Esophagus (tissue), 2 donors: Measurements from ENCODE around the gene CSRP1. TPM values are rescaled to one million over a fixed set of nuclear protein-coding genes. Genes with fewer than 3 reads are reported as not detected.

Experiments
- H3K27ac ChIP-seq, 2 donors: one replicate each; pipeline ENCODE4 v1.5.1; 2013; ENCODE audit warnings: low read depth in 2 of 2, mild to moderate bottlenecking in 2 of 2, inconsistent platforms in 1 of 2, low read length in 1 of 2, moderate library complexity in 1 of 2
- H3K27me3 ChIP-seq, 2 donors: one replicate each; pipeline ENCODE4 v1.6.1; 2013; ENCODE audit warnings: low read length in 2 of 2, control low read depth in 1 of 2, mild to moderate bottlenecking in 1 of 2; ENCODE audit not compliant: insufficient read depth in 2 of 2, control insufficient read depth in 1 of 2
- H3K36me3 ChIP-seq, 2 donors: one replicate each; pipeline ENCODE4 v1.6.1; 2013; ENCODE audit warnings: low read length in 1 of 2; ENCODE audit not compliant: control insufficient read depth in 2 of 2, insufficient read depth in 2 of 2
- H3K4me1 ChIP-seq, 2 donors: one replicate each; pipeline ENCODE4 v1.6.1; 2013; ENCODE audit warnings: low read length in 1 of 2; ENCODE audit not compliant: control insufficient read depth in 2 of 2, insufficient read depth in 2 of 2
- H3K4me3 ChIP-seq, 2 donors: one replicate each; pipeline ENCODE4 v1.5.1; 2013; ENCODE audit warnings: low read length in 2 of 2, mild to moderate bottlenecking in 2 of 2, low read depth in 1 of 2, moderate library complexity in 1 of 2
- H3K9me3 ChIP-seq, 2 donors: one replicate each; pipeline ENCODE4 v1.6.1; 2013; ENCODE audit warnings: mild to moderate bottlenecking in 2 of 2, low read depth in 1 of 2, low read length in 1 of 2, moderate library complexity in 1 of 2; ENCODE audit not compliant: control insufficient read depth in 2 of 2, insufficient read depth in 1 of 2
- WGBS, 2 donors: extraction: QIAGEN DNeasy Blood & Tissue Kit; methylation state at CpG; one replicate each; pipeline ENCODE4 v1.1.7; 2013; 5-methylcytosine and 5-hydroxymethylcytosine counted together
- polyA plus RNA-seq, 2 donors: library from polyadenylated mRNA; stranded (reverse); fragments of 200-250 nt; gene quantifications; one replicate each; pipeline ENCODE4 v1.2.3, GENCODE V29; 2013
- donor health status: healthy with polysubstance abuse.
- donor health status: Bipolar disorder and iron deficiency.

The CSRP1 gene
- polyA plus RNA-seq, 2 donors, result 174 to 333 TPM

GRCh38 chr1:201514466-201514865 is 7.5 kb upstream of the CSRP1 start:
- no peaks in the 10 kb centered on the region for H3K36me3 ChIP-seq
- H3K4me1 ChIP-seq, result peaks cover 0 to 3% of the 10 kb centered on the region in 2 donors
- H3K4me3 ChIP-seq, result no peak overlapping the region
- H3K27me3 ChIP-seq, result no peaks in the 10 kb centered on the region
- WGBS, 2 donors, result 96 to 97% methylated on average over 2 of the region's 2 CpGs
- no peak overlapping the region for H3K27ac ChIP-seq
- H3K9me3 ChIP-seq, result no peaks in the 10 kb centered on the region

GRCh38 chr1:201513498-201514243 is 6.7 kb upstream of the CSRP1 start:
- Histone ChIP-seq H3K4me1 (peaks cover 0 to 3% of the 10 kb centered on the region in 2 donors), H3K27ac (no peak overlapping the region)
- WGBS, 2 donors, result 89 to 92% methylated on average over 6 of the region's 6 CpGs

DNA sequence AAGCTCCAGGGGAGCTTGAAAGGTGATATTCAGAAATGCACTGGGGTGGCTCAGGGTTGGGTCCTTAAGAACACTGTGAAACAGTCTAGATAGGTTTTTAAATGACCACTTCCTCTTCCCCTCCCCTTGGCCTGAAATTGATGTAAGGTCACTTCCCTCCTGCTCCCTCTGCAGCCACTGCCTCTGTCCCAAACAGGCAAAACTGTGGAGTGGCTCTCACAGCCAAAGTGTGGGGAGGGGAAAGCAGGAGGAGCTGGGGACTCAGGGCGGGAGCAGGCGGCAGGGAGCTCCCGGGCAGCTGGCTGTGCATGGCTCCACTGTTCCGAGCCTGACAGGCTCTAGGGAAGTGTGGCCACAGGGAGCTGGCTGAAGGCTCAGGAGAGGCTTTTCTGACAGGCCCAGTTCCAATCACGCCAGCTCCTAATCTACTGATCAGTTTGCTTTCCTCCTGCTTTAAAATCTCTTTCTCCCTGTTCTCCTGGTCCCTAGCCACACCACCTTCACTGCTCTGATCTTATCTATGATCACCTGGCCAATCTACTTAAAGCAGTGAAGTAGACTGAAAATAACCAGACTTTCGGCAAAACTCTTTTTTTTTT is 5.1 kb upstream of the CSRP1 start:
- WGBS, 2 donors, result 37 to 48% methylated on average over 6 of the region's 6 CpGs
- no peaks in the 10 kb centered on the region for H3K9me3 ChIP-seq
- no peak overlapping the region for H3K4me3 ChIP-seq
- H3K27ac ChIP-seq, result peak overlapping the region; percentile 65 to 74
- no peaks in the 10 kb centered on the region for H3K27me3 ChIP-seq
- no peaks in the 10 kb centered on the region for H3K36me3 ChIP-seq
- H3K4me1 ChIP-seq, result peaks cover 5 to 6% of the 10 kb centered on the region in 2 donors

More at GRCh38 chr1:201513498-201514243, 6.7 kb upstream of the CSRP1 start:
- no peaks in the 10 kb centered on the region for H3K27me3 ChIP-seq
- no peaks in the 10 kb centered on the region for H3K9me3 ChIP-seq
- H3K4me3 ChIP-seq, result no peak overlapping the region
- H3K36me3 ChIP-seq, result no peaks in the 10 kb centered on the region

- no peak overlapping the region for H3K4me3 ChIP-seq
- H3K4me1 ChIP-seq, result peaks cover 5 to 6% of the 10 kb centered on the region in 2 donors
- 77% methylated on average over 6 of the region's 6 CpGs for WGBS, 2 donors
- no peaks in the 10 kb centered on the region for H3K27me3 ChIP-seq
- H3K27ac ChIP-seq, result peak overlapping the region in 1 of 2 donors; percentile 65
- no peaks in the 10 kb centered on the region for H3K9me3 ChIP-seq
- H3K36me3 ChIP-seq, result no peaks in the 10 kb centered on the region
Observed at GRCh38 chr1:201511396-201511940, 4.5 kb upstream of the CSRP1 start.

- Histone ChIP-seq H3K27ac (no peak overlapping the region), H3K4me1 (peaks cover 5 to 7% of the 10 kb centered on the region in 2 donors)
Observed at GRCh38 chr1:201510734-201511133, 3.8 kb upstream of the CSRP1 start.

DNA sequence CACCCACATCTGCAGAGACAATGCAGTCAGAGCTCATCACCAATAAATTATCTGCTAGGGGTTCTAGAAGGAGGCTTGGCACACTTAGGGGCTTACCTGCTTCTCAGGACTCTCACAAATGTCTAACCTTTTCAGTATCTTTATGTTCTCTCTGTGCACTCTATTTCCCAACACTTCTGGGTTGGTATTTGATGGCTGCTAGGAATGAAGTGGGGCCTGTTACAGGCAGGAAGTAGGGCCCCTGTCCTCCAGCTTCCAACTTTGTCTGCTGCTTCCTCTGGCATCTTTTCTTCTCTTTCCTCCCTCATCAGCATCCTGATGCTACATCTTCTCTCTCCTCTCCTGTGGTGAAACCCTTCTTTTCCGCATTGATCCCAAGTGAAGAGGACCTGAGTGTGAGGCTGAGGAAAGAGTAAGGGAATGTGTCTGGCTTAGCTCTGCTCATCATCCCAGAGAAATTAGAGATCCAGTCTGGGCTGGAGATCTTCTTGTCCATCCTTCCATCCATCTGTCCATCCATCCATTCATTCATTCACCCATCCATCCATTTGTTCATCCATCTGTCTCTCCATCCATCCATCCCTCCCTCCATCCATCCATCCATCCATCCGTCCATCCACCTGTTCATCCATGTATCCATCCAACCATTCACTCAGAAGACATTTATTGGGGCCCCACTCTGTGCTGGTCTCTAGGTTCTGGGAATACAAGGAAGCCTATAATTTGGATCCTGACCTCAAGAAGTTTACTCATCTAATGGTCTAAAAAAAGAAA is 2.9 kb upstream of the CSRP1 start:
- Histone ChIP-seq H3K27ac (no peak overlapping the region), H3K4me3 (no peak overlapping the region), H3K27me3 (no peaks in the 10 kb centered on the region), H3K9me3 (no peaks in the 10 kb centered on the region), H3K36me3 (no peaks in the 10 kb centered on the region), H3K4me1 (peaks cover 5 to 13% of the 10 kb centered on the region in 2 donors)
- WGBS, 2 donors, result 98 to 99% methylated on average over 2 of the region's 2 CpGs

More at GRCh38 chr1:201510734-201511133, 3.8 kb upstream of the CSRP1 start:
- Histone ChIP-seq H3K4me3 (no peak overlapping the region), H3K27me3 (no peaks in the 10 kb centered on the region), H3K9me3 (no peaks in the 10 kb centered on the region), H3K36me3 (no peaks in the 10 kb centered on the region)
- WGBS, 2 donors, result 97% methylated on average over 1 of the region's 1 CpG

- Histone ChIP-seq H3K27ac (peak overlapping the region in 1 of 2 donors; percentile 13), H3K27me3 (no peaks in the 10 kb centered on the region), H3K36me3 (no peaks in the 10 kb centered on the region), H3K9me3 (no peaks in the 10 kb centered on the region), H3K4me1 (peaks cover 5 to 13% of the 10 kb centered on the region in 2 donors), H3K4me3 (no peak overlapping the region)
- WGBS, 2 donors, result 67 to 78% methylated on average over 2 of the region's 2 CpGs
Observed at GRCh38 chr1:201508809-201509208, 1.9 kb upstream of the CSRP1 start.

DNA sequence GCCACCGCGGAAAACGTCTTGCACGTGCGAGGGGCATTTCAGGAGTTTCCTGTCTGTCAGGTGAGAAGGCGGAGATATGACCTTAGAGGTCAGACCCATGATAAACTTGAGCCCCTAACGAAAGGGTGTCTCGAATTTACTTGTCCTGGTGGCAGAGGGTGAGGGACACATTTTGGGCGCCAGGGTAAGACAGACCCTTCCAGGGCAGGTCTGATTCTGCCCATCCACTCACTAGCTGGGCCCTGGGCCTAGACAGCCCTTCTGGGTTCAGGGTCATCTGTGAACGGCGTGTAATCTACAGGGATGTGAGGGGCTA is 395 bp upstream of the CSRP1 start:
- Histone ChIP-seq H3K4me1 (peaks cover 6 to 14% of the 10 kb centered on the region in 2 donors), H3K27ac (peak overlapping the region; percentile 92 to 94), H3K27me3 (no peaks in the 10 kb centered on the region), H3K36me3 (no peaks in the 10 kb centered on the region), H3K9me3 (no peaks in the 10 kb centered on the region), H3K4me3 (peak overlapping the region; percentile 86 to 91)
- WGBS, 2 donors, result 18 to 21% methylated on average over 11 of the region's 11 CpGs

- Histone ChIP-seq H3K36me3 (no peaks in the 10 kb centered on the region), H3K27me3 (no peaks in the 10 kb centered on the region), H3K27ac (peak overlapping the region; percentile 92 to 97), H3K9me3 (no peaks in the 10 kb centered on the region), H3K4me3 (peak overlapping the region; percentile 86 to 91), H3K4me1 (peaks cover 9 to 19% of the 10 kb centered on the region in 2 donors)
- 19 to 32% methylated on average over 3 of the region's 3 CpGs for WGBS, 2 donors
Observed at GRCh38 chr1:201506092-201506491, 831 bp downstream of the CSRP1 start.
